ENCODE data around the gene ARHGAP4. TPM values are rescaled to one million over a fixed set of nuclear protein-coding genes. Genes with fewer than 3 reads are reported as not detected.

ARHGAP4 gene
- total RNA-seq, 1 experiment from 2014 or later: 67.4 TPM

DNA sequence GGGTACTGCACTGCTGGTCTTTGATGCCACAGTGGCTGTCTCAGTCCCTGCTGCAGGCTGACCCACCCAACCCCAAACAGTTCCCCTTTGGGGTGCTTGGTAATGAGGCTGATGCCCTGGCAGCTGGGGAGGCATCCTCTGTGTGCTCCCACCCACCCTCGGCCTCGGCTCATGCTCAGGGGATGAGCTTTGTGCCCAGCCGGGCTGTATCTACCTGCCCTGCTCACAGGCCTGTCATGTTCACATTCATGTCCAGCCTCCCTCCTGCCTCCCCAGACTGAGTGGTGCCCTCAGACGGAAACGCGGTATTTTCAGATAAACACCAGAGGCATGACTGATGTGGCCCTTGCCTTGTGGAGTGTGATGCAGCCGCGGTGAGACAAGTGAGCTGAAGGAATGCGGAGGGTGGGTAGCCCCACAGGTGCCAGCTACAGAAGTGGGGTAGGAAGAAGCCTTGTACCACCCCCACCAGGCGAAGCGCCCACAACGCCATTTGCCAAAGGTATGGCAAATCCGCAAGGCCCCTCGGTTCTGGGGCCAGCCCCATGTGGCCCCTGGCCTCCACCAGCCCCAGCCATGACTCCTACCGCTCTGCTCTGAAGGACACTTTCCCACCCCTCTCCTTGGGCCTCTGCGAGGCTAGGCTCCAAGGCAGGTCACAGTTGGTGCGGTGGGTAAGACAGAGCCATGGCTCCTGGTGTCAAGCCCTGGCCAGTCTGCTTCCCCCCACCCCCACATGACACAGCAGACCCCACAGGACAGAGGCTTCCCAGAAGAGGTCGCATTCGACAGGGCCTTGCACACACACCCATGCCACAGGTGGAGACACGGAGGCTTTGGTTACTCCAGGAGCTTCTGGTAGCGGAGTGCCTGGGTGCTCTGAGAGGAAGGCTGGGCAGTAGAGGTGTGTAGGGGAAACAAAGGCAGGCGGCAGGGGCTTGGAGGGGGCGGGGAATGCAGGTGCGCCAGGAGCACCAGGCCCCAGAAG, 20.2 kb upstream of the ARHGAP4 start:
- no peak overlapping the region for H2AFZ ChIP-seq (ENCODE audit: low read depth, low read length, poor library complexity, severe bottlenecking)
- H3K9me3 ChIP-seq (ENCODE audit: control insufficient read depth in 1 of 2, insufficient read depth in 1 of 2, low read depth in 1 of 2, low read length in 2 of 2): no peaks in the 10 kb centered on the region
- H3K79me2 ChIP-seq (ENCODE audit: insufficient read depth, low read length): no peaks in the 10 kb centered on the region
- ATAC-seq (no peak), DNase-seq (ENCODE audit: low read depth, low spot score) (no peak)
- no peak overlapping the region for H3K27ac ChIP-seq (ENCODE audit: low read depth, low read length)
- RAD21 ChIA-PET (ENCODE audit: low non-redundant PET in 1 of 2, low total read pairs in 2 of 2, uncharacterized antibody in 2 of 2, unreplicated experiment in 2 of 2): no interaction called here
- H3K9ac ChIP-seq (ENCODE audit: low read length): no peak overlapping the region
- H3K4me3 ChIP-seq (replicated peaks in 1 of 2; ENCODE audit: low read depth in 1 of 2, low read length in 2 of 2): no peak overlapping the region
- H3K4me2 ChIP-seq (ENCODE audit: low read length): no peak overlapping the region
- H3K36me3 ChIP-seq (ENCODE audit: control insufficient read depth in 1 of 2, insufficient read depth in 2 of 2, low read length in 2 of 2): peaks cover 0 to 6% of the 10 kb centered on the region in 2 experiments; a peak in 1 of 4 replicates
- CTCF ChIA-PET: interaction anchor here (0.9 to 1.2 kb wide), 6 partner anchors 8 to 392 kb away, joined by 3 to 12 read pairs (median 6); partner anchors contain the start of genes ARHGAP4, NAA10 and PLXNB3
- no TSS peak for BruUV-seq (replicated peaks)
- H3K27me3 ChIP-seq (ENCODE audit: insufficient read depth, low read length): no peaks in the 10 kb centered on the region
- H4K20me1 ChIP-seq (ENCODE audit: insufficient read depth): no peaks in the 10 kb centered on the region
- POLR2A ChIA-PET: interaction anchor here (0.8 to 1.9 kb wide), 4 partner anchors 11 to 152 kb away, joined by 3 to 6 read pairs (median 3); partner anchors contain the start of genes IDH3G, NAA10 and SSR4
- no peaks in the 10 kb centered on the region; a peak in 1 of 4 replicates for H3K4me1 ChIP-seq (ENCODE audit: control insufficient read depth in 1 of 2, insufficient read depth in 2 of 2, low read length in 2 of 2)
- intact Hi-C loops (cut with micrococcal nuclease): no loop called here
- H3K9me2 ChIP-seq (ENCODE audit: insufficient read depth): no peaks in the 10 kb centered on the region
- TF ChIP-seq CBX3 (IDR thresholded peaks at IDR 0.05; ENCODE audit: low read depth) (no peak), ZNF274 (IDR thresholded peaks at IDR 0.05; ENCODE audit: low read depth, low read length) (no peak), EZH2phosphoT487 (IDR thresholded peaks at IDR 0.05; ENCODE audit: borderline replicate concordance) (no peak), YY1 (IDR thresholded peaks at IDR 0.05; ENCODE audit: extremely low read depth, insufficient replicate concordance, low read depth, low read length) (no peak), SRF (IDR thresholded peaks at IDR 0.05; ENCODE audit: low read depth) (no peak), RAD21 (IDR thresholded peaks at IDR 0.05; ENCODE audit: low read depth) (no peak), EZH2 (IDR thresholded peaks at IDR 0.05) (no peak), EGR1 (IDR thresholded peaks at IDR 0.05; ENCODE audit: low read depth) (no peak), JUND (IDR thresholded peaks at IDR 0.05) (no peak), FOSL1 (IDR thresholded peaks at IDR 0.05; ENCODE audit: low read depth) (no peak), SP1 (IDR thresholded peaks at IDR 0.05; ENCODE audit: low read depth) (no peak), CEBPB (IDR thresholded peaks at IDR 0.05; ENCODE audit: low read depth) (no peak), ZFX (IDR thresholded peaks at IDR 0.05) (no peak), TCF7L2 (IDR thresholded peaks at IDR 0.05; ENCODE audit: borderline replicate concordance, extremely low read depth, insufficient read depth, insufficient read length) (no peak)
- TF ChIP-seq, protein P1, sequence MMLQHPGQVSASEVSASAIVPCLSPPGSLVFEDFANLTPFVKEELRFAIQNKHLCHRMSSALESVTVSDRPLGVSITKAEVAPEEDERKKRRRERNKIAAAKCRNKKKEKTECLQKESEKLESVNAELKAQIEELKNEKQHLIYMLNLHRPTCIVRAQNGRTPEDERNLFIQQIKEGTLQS (IDR thresholded peaks at IDR 0.05): no peak
- TF ChIP-seq, protein P2, sequence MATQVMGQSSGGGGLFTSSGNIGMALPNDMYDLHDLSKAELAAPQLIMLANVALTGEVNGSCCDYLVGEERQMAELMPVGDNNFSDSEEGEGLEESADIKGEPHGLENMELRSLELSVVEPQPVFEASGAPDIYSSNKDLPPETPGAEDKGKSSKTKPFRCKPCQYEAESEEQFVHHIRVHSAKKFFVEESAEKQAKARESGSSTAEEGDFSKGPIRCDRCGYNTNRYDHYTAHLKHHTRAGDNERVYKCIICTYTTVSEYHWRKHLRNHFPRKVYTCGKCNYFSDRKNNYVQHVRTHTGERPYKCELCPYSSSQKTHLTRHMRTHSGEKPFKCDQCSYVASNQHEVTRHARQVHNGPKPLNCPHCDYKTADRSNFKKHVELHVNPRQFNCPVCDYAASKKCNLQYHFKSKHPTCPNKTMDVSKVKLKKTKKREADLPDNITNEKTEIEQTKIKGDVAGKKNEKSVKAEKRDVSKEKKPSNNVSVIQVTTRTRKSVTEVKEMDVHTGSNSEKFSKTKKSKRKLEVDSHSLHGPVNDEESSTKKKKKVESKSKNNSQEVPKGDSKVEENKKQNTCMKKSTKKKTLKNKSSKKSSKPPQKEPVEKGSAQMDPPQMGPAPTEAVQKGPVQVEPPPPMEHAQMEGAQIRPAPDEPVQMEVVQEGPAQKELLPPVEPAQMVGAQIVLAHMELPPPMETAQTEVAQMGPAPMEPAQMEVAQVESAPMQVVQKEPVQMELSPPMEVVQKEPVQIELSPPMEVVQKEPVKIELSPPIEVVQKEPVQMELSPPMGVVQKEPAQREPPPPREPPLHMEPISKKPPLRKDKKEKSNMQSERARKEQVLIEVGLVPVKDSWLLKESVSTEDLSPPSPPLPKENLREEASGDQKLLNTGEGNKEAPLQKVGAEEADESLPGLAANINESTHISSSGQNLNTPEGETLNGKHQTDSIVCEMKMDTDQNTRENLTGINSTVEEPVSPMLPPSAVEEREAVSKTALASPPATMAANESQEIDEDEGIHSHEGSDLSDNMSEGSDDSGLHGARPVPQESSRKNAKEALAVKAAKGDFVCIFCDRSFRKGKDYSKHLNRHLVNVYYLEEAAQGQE (IDR thresholded peaks at IDR 0.05; ENCODE audit: low read depth): no peak
- TF ChIP-seq, protein P3, sequence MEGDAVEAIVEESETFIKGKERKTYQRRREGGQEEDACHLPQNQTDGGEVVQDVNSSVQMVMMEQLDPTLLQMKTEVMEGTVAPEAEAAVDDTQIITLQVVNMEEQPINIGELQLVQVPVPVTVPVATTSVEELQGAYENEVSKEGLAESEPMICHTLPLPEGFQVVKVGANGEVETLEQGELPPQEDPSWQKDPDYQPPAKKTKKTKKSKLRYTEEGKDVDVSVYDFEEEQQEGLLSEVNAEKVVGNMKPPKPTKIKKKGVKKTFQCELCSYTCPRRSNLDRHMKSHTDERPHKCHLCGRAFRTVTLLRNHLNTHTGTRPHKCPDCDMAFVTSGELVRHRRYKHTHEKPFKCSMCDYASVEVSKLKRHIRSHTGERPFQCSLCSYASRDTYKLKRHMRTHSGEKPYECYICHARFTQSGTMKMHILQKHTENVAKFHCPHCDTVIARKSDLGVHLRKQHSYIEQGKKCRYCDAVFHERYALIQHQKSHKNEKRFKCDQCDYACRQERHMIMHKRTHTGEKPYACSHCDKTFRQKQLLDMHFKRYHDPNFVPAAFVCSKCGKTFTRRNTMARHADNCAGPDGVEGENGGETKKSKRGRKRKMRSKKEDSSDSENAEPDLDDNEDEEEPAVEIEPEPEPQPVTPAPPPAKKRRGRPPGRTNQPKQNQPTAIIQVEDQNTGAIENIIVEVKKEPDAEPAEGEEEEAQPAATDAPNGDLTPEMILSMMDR (IDR thresholded peaks at IDR 0.05 in 2 of 3, conservative IDR thresholded peaks at IDR 0.05 in 1 of 3; ENCODE audit: borderline replicate concordance in 1 of 3, insufficient read depth in 1 of 3, low read depth in 2 of 3, low read length in 2 of 3): no peak
- TF ChIP-seq, protein P4, sequence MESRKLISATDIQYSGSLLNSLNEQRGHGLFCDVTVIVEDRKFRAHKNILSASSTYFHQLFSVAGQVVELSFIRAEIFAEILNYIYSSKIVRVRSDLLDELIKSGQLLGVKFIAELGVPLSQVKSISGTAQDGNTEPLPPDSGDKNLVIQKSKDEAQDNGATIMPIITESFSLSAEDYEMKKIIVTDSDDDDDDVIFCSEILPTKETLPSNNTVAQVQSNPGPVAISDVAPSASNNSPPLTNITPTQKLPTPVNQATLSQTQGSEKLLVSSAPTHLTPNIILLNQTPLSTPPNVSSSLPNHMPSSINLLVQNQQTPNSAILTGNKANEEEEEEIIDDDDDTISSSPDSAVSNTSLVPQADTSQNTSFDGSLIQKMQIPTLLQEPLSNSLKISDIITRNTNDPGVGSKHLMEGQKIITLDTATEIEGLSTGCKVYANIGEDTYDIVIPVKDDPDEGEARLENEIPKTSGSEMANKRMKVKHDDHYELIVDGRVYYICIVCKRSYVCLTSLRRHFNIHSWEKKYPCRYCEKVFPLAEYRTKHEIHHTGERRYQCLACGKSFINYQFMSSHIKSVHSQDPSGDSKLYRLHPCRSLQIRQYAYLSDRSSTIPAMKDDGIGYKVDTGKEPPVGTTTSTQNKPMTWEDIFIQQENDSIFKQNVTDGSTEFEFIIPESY (IDR thresholded peaks at IDR 0.05; ENCODE audit: extremely low read depth, insufficient replicate concordance, low read length): no peak
